ENCODE results near the gene CPNE5. TPM values are rescaled to one million over a fixed set of nuclear protein-coding genes. Genes with fewer than 3 reads are reported as not detected.

Gene CPNE5
- total RNA-seq, 2 donors from 2014 or later, result 3.9 to 64.5 TPM

DNA sequence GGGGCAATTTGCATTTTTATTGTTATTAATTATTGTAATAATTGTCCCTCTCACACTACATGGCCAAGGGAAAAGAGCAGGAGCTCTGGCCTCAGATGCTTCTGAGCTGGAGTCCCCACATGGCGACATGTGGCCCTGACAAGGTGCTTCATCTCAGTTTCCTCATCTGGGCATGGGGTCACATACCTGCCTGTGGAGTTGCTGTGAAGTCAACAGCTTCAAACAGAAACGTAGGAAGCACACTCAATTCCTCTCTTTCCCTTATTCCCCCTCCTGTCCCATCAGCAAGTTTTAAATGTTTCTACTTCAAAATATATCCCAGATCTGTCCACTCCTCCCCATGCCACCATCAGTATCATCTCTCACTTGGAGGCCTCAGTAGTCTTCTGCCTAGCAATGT is 8.7 kb downstream of the CPNE5 start:
- H3K27ac ChIP-seq, result peak overlapping the region; percentile 19 to 52
- intact Hi-C loops (cut with DNase I), result no loop called here

DNA sequence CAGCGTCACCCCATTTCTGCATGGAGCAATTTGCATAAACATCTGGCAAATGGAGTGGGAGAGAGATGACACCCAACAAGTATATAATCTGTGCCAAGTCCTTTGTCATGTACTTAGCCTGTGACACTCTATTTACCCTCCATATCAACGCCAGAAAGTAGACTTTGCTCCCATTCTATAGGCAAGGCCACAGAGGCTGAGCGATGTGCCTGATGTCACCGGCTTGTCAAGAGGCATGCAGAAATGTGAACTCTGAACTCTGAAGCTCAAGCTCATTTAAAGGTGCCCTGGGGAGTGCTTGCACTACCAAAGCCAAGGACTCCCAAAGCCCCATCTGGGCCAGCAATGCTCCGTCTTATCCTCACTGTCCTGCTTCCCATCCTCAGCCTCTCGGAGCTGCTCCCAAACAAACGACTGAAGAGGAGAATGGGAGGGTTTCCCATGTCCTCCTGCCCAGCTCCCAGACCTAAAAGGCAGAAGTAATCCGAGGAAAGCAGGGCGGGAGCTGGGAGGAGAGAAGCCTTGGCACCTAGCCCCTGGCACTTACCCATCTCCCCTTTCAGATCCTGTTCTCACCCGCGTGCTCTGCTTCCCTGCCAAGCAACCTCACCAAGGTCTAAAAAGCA is 9.2 kb downstream of the CPNE5 start:
- DNase-seq (ENCODE audit: low spot score), result peak; percentile 84
- peaks cover 8% of the 10 kb centered on the region for H3K4me1 ChIP-seq (replicated peaks)
- no peak overlapping the region for H3K4me3 ChIP-seq
- peak overlapping the region; percentile 19 to 52 for H3K27ac ChIP-seq
- H3K27me3 ChIP-seq (replicated peaks; ENCODE audit: insufficient read depth), result no peaks in the 10 kb centered on the region
- H3K36me3 ChIP-seq, result no peaks in the 10 kb centered on the region
- intact Hi-C loops (cut with DNase I), result no loop called here
- WGBS, result 19% methylated on average over 11 of the region's 11 CpGs
- no peaks in the 10 kb centered on the region for H3K9me3 ChIP-seq
- TF ChIP-seq POLR2A (IDR thresholded peaks at IDR 0.05) (no peak), POLR2AphosphoS5 (IDR thresholded peaks at IDR 0.05) (peak; percentile 68)
- TF ChIP-seq, protein P1, sequence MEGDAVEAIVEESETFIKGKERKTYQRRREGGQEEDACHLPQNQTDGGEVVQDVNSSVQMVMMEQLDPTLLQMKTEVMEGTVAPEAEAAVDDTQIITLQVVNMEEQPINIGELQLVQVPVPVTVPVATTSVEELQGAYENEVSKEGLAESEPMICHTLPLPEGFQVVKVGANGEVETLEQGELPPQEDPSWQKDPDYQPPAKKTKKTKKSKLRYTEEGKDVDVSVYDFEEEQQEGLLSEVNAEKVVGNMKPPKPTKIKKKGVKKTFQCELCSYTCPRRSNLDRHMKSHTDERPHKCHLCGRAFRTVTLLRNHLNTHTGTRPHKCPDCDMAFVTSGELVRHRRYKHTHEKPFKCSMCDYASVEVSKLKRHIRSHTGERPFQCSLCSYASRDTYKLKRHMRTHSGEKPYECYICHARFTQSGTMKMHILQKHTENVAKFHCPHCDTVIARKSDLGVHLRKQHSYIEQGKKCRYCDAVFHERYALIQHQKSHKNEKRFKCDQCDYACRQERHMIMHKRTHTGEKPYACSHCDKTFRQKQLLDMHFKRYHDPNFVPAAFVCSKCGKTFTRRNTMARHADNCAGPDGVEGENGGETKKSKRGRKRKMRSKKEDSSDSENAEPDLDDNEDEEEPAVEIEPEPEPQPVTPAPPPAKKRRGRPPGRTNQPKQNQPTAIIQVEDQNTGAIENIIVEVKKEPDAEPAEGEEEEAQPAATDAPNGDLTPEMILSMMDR (IDR thresholded peaks at IDR 0.05), result no peak

More for the DNA sequence above, 8.7 kb downstream of the CPNE5 start:
- peaks cover 8% of the 10 kb centered on the region for H3K4me1 ChIP-seq (replicated peaks)
- no peaks in the 10 kb centered on the region for H3K9me3 ChIP-seq
- H3K27me3 ChIP-seq (replicated peaks; ENCODE audit: insufficient read depth), result no peaks in the 10 kb centered on the region
- 51% methylated on average over 2 of the region's 2 CpGs for WGBS
- H3K4me3 ChIP-seq, result no peak overlapping the region
- H3K36me3 ChIP-seq, result no peaks in the 10 kb centered on the region
- TF ChIP-seq, protein P1 (IDR thresholded peaks at IDR 0.05), result no peak
- TF ChIP-seq POLR2A (IDR thresholded peaks at IDR 0.05), result no peak
- DNase-seq (ENCODE audit: low spot score), result no peak

- TF ChIP-seq POLR2AphosphoS5 (IDR thresholded peaks at IDR 0.05), result peak; percentile 5
- no peak for TF ChIP-seq POLR2A (IDR thresholded peaks at IDR 0.05)
- TF ChIP-seq, protein P1 (IDR thresholded peaks at IDR 0.05), result no peak
- peak overlapping the region in 1 of 2 donors; percentile 24 for H3K27ac ChIP-seq
- 39% methylated on average over 19 of the region's 19 CpGs for WGBS
- peaks cover 8% of the 10 kb centered on the region for H3K4me1 ChIP-seq (replicated peaks)
- no peaks in the 10 kb centered on the region for H3K9me3 ChIP-seq
- no peak for DNase-seq (ENCODE audit: low spot score)
- H3K4me3 ChIP-seq, result no peak overlapping the region
- no peaks in the 10 kb centered on the region for H3K36me3 ChIP-seq
- intact Hi-C loops (cut with DNase I), result no loop called here
- H3K27me3 ChIP-seq (replicated peaks; ENCODE audit: insufficient read depth), result no peaks in the 10 kb centered on the region
Observed at GRCh38 chr6:36827261-36828079, 11.8 kb downstream of the CPNE5 start.

GRCh38 chr6:36826520-36827227 is 12.6 kb downstream of the CPNE5 start:
- no peak for DNase-seq (ENCODE audit: low spot score)

More at GRCh38 chr6:36826520-36827227, 12.6 kb downstream of the CPNE5 start:
- intact Hi-C loops (cut with DNase I), result no loop called here
- H3K27me3 ChIP-seq (replicated peaks; ENCODE audit: insufficient read depth), result no peaks in the 10 kb centered on the region
- TF ChIP-seq, protein P1 (IDR thresholded peaks at IDR 0.05), result no peak
- no peak for TF ChIP-seq POLR2A (IDR thresholded peaks at IDR 0.05)
- no peak for TF ChIP-seq POLR2AphosphoS5 (IDR thresholded peaks at IDR 0.05)
- WGBS, result 90% methylated on average over 14 of the region's 19 CpGs
- H3K9me3 ChIP-seq, result no peaks in the 10 kb centered on the region
- peaks cover 8% of the 10 kb centered on the region for H3K4me1 ChIP-seq (replicated peaks)
- no peak overlapping the region for H3K4me3 ChIP-seq
- peak overlapping the region in 1 of 2 donors; percentile 24 for H3K27ac ChIP-seq
- no peaks in the 10 kb centered on the region for H3K36me3 ChIP-seq

Measured in prostate gland (tissue), 2 donors.